Islet of Langerhans (tissue), 1 donor: ENCODE results near the gene HDDC2.

Experiments used
- FAIRE-seq: peaks from one replicate; lab custom pipeline; 2011; peaks lifted over from hg19 to GRCh38; lab: Jason Lieb, UNC

The HDDC2 gene, protein sequence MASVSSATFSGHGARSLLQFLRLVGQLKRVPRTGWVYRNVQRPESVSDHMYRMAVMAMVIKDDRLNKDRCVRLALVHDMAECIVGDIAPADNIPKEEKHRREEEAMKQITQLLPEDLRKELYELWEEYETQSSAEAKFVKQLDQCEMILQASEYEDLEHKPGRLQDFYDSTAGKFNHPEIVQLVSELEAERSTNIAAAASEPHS

DNA sequence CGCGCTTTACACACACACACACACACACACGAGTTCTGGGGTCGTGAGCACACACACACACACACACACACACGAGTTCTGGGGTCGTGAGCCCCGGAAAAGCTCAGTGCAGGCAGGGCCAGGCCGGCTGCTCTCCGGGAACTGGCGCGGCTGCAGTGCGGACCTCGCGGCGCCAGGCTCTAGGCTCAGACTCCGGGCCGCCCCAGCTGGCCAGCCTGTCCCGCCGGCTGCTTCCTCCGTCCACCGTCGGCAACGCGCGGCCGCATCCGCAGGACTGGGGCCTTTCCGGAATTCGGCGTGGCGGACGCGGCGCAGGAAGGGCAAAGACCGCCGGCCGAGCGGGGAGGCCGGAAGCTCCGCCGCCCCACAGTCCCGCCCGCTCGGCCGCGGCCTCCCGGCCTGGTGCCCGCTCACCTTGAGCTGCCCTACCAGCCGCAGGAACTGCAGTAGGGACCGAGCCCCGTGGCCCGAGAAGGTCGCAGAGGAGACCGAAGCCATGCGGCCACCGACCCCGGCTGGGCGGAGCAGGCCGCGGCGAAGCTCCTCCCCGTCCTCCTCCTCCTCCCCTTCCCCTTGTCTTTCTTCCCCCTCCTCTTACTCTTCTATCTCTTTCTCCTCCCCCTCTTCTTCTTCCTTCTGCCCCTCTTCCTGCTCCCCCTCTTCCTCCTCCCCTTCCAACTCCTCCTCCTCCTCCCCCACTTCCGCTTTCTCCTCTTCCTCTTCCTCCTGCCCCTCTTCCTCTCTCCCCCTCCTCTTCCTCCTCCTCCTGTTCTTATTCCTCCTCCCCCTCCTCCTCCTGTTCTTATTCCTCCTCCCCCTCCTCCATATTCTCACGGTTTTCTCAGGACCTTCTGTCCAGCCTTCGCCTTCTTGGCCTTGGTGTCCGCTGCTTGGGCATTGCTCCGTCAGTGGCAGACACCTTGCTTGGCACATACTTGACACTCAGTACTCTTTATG lies at the start of gene HDDC2:
HDDC2 (minus strand) TSS at position 533 of the 957 bp plus-strand sequence; CDS start at position 498, 35 bp downstream.
- FAIRE-seq: no peak

DNA sequence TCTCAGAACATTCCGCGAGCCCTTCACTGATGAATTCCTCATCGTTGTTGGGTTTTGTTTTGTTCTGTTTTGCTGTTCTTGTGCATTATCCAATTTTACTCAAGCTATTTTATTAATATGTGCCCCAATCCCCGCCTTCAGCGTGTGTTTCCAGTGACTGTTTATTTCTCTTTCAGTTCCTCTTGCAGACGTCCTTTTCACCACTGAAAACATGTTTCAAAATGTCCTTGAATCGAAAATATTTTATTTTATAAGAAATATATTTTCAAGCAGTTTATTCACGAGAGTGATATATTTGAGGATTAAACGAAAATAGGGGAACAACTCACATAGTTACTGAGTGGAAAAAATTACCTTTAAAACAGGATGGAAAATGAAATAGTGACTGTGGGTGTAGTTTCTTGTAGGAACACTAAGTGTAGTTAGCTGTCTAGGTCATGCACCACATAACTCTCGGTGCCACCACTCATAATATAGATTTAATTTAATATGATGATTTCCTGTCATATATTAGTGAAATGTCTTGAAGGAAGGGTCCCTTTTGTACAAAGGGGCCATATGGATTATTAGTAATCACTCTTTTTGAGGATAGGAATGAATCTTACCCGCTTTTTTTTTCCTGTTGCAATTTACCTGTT lies 45.3 kb upstream of the HDDC2 start:
- FAIRE-seq: no peak

DNA sequence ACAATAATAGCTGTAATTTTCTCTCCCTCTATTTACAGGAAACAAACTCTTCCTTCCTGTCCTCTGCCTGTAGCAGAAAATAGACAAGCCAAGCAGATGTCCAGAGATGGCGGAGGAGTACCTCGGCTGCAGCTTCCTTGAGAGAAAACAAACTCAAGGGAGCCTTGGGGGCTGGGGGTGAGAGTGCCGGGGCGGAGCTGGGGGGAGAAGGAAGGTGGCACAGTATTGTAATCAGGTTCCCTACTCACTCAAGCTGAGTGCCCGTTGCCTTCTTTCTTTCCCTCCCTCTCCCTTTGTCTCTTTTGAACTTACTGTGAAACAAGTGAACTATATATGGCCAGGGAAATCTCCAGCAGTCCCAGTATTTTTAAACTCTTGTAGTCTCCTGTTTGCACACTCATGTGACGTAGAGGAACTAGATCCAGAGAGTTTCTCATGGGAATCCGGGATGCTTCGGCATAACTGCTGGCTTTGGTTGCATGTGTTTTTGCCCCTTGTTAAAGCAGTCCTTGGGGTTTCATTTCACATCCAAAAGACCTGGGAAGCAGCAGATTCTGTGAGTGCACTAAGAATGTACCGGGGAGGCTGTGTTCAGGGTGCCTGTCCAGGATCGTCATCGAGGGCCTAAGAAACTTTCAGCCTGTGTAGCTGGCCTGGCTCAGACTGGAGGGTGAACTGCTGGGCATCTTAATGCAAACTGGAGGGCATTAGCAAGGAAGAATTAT lies 44.6 kb upstream of the HDDC2 start:
- FAIRE-seq: no peak

DNA sequence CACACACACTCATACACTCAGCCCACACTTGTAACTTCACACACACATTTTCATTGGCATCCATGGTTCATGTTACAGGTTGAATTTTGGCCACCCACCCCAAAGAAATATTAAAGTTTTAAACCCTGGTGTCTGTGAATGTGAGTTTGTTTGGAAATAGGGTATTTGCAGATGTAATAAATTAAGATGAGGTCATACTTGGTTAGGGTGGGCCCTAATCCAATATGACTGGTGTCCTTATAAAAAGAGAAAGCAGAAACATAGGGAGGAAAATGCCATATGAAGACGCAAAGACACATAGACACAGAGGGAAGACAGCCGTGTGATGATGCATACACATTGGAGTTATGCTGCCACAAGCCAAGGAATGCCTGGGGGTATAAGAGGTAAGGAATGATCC lies 39.7 kb upstream of the HDDC2 start:
- no peak for FAIRE-seq

DNA sequence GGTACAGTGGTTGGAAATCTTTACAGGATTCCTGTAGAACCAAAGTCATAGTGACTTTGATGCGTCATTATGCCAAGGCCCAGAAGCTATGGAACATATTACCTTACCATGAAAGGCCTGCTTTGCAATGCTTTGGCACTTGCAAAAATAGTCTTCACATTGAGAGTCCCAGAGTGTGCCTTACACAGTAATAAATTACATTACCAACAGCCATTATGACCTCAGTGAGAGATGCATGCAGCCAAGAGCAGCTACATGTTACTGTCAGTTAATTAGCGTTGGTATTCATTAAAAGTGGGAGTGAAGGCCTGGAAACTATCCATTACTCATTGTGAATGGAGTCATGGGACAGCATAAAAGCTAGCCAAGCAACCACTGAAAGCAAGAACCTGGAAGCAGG lies 39.2 kb upstream of the HDDC2 start:
- FAIRE-seq: no peak

DNA sequence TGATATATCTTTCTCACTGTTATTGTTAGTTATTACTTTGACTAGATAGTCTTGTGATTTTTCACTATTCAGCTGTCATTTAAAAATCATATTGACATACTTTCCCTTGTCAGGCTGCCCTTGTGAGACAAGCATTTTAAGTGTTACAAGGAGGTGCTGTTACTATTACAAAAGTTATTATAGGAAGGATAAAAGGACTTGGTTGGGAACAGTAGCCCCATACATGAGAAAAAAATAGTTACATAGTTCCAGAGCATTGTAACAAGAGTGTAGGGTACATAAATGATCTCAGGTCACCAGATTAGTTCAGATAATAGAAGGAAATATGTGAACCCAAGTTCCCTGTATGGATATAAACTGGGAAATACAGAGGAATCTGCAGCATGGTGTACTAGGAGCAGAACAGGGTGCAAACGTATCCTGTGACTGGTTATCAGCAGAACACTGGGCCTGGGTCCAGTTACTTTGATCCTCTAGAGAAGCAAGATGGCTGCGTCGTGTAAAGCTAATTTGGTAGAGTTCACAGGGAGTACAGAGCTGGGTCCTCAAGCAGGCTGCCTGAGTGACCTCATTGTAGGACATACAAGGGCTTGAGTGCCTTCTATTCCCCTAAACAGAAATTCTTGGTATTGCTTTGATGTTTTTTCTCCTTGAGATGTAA lies 38.5 kb upstream of the HDDC2 start:
- no peak for FAIRE-seq

DNA sequence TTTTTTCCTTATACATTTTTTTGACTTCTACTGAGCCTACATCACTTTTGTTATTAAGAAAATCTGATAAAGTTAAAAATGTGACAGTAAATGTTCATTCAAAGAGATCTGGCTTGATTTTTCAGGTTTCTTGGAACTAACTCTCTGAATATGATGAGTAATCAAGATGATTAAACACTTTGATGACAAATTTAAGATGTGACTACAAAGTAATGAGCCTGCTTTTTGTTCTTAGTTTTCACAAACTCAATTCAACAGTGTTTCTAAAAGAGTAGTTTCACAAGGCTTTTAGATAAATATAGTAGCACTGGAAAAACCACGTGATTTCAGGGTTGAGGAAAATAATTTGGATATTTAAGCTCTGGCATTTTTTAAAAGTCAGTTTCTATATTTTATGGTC lies 37.9 kb upstream of the HDDC2 start:
- FAIRE-seq: no peak

DNA sequence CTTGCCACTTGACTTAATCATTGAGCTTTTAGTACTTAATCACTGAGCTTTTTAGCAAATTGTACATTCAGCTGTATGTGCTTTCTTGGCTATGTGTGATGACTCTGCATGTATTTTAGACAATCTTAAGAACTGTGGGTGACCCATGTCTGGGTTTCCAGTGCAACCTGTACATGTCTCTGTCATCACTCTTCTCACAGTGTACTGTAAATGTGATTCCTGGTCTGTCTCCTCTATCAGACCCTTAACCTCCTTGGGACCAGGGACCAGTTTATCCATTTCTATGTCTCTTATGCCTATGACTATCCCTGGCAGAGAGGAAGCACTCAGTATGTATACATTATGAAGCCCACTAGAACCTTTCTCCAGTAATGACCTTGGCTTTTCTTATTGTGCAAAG lies 36.6 kb upstream of the HDDC2 start:
- FAIRE-seq: no peak

DNA sequence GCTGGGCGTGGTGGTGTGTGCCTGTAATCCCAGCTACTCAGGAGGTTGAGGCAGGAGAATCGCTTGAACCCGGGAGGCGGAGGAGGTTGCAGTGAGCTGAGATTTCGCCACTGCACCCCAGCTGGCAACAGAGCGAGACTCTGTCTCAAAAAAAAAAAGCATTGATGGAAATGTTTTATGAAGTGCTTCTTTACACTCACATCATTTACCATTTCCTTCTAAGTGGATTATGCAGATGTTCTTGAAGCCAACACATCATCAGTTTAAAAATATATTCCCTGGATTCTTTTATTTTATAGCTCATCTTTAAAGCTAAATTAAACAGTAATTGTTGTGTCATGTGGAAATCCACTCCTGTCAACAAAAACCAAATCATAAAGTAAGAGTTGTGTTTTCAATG lies 35.9 kb upstream of the HDDC2 start:
- no peak for FAIRE-seq

DNA sequence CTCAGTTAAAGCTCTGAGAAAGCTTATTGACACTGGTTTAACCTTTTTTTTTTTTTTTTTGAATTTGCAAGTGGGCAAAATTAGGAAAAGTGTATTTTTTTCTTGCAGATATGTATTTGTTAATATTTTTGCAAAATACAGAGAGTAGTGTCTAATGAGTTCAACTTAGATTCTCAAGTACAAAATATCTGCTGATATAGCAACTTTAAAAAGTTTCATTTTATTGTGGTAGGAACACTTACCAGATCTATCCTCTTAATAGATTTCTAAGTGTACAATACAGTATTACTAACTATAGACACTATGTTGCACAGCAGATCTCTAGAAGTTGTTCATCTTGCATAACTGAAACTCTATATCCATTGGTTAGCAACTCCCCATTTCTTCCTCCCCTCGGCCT lies 30.9 kb upstream of the HDDC2 start:
- no peak for FAIRE-seq

DNA sequence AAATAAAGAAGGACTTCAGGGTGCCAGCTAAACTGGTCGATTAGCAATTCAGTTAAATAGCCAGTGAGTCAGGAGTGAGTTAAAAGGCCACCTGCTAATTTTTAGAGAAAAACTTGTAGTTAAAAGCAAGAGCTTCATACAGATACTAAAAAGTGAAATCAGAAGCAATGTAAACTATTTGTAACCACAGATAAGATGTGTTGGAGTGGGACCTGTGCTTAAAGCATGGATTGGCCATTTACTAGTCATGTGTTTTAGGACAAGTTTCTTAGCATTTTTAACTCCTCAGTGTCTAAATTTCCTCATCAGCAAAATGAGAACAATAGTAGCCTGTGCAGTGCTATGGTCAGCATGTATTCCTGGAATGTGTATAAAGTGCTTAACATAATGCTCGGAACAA lies 23.8 kb upstream of the HDDC2 start:
- FAIRE-seq: no peak

DNA sequence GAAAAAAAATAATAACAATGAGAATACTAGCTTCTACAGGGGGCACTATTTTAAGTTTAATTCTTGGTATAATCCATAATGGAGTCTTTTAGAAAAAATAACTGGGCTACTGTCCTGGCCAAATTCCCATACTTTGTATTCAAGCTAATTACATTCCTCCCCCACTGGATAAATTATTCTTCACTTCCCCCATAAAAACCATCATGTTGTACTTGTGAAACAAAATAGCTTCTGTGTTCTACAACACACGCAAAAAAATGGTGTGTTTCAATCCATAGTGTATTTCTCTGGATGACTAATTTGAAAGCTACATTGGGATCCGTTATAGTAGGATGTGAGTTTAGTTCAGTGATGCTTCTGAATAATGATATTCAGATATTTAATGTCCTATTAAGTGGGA lies 21.6 kb upstream of the HDDC2 start:
- no peak for FAIRE-seq

DNA sequence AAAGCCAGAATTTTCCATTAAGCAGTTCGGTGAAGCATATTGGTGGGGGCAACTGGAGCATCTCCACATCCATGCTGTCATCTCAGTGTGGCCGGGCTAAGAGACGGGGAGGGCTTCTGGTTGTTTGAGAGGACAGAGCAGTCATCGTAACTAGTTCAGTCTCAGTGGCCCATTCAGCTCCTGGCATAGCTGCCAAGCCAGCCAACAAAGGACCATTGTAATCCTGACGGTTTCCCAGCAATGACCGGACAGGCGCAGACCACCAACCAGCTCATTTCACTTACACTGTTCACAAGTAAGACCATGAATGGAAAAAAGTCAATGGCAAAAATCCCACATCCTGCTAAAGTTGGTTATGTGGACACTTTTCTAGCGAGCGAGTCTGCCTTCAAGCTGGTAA lies 14.9 kb upstream of the HDDC2 start:
- no peak for FAIRE-seq

DNA sequence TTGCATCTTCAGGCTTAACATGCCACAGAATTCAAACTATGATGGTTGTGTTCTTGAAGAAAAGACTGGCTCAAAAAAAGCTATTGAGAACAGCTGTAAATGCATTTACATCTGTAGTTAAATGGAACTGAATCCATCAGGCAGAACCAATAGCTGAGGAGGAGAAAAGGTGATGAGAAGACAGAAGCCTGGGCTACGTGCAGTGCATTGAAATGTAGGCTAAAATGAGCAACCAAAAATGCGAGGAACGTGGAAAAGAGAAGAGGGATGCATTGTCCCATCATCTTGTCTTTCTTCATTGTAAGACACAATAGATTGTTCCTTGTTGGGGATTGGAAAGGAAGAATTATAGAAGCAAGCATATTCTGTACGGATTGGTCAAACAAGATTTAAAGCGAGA lies 13.8 kb upstream of the HDDC2 start:
- no peak for FAIRE-seq

DNA sequence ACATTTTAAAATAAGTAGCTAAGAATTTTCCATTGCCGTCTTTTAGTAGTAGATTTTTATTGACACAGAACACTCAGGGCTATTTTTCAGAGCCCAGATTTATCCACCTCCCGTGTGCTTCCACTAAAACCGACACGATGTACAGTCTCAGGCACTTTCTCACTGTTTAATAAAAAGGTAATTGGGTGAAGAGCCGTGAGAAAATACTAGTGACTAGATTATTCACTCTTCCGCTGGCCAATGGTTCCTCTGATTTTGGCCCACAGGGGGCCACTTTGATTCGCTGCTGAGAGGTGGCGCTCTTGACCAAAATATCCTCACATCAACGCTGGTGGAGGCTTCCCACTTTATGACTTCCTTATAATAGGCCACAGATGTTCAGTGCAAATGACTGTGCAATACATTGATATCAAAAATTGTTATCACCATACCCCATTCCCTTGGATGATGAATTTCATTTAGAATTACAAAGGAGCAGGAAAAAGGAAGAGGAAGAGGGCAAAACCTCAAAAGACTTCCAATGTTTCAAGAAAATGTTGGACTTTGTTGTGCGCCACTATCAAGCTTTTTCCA lies 12.3 kb upstream of the HDDC2 start:
- peak; percentile 81 for FAIRE-seq

DNA sequence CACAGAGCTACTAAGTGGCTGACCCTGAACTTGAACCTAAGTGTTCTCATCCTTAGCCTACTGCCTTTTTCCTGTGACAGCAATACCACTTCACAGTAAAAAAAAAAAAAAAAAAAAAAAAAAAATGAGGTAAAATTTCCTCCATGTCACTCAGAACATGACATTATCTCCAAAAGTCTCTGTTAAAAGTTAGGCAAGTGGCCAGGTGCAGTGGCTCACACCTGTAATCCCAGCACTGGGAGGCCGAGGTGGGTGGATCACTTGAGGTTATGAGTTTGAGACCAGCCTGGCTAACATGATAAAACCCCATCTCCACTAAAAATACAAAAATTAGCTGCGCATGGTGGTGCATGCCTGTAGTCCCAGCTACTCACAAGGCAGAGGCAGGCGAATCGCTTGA lies 11.2 kb upstream of the HDDC2 start:
- FAIRE-seq: no peak

DNA sequence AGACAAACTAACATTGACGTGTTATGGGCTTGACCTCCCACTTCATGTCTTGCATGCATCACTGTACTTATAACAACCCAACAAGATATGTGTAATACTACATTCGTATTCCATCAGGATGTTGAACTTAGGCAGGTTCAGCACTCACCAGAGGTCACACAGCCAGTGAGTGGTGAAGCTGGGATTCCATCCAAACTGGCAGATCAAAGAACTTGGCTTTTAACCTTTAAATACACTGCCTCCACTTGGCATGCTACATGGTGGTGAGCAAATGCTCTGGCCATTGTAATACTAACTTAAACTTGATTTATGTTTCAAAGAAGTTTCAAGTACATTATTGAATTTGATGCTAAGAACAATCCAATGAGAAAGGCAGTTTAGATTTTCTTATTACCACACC lies 10.7 kb upstream of the HDDC2 start:
- FAIRE-seq: no peak

DNA sequence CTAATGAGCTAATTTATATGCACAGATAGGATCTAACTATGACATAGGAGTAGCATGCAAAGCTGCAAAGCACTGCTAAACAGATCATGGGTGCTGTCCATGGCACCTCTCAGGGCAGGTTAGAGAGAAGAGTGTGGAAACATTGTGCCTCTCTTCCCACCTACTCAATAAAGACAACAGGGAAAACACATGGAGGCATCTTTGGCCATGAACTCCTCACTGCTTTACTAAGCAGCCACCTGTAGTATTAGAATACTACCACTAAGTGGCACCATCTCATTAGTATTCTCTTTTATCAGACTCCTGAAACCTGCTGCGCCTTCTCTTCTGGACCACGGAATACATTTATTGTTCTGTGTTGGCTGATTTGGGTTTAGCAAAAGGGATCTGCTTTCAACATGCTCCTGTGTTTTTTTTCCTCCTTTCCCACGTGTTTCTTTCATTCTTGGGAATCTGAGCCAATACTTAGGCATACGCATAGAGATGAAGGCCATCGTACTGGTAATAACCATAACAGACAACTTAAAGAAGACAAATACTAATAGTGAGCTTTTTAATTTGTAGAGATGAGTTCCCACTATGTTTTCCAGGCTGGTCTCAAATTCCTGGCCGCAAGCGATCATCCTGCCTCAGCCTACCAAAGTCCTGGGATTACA lies 9.4 kb upstream of the HDDC2 start:
- FAIRE-seq: peak; percentile 45

DNA sequence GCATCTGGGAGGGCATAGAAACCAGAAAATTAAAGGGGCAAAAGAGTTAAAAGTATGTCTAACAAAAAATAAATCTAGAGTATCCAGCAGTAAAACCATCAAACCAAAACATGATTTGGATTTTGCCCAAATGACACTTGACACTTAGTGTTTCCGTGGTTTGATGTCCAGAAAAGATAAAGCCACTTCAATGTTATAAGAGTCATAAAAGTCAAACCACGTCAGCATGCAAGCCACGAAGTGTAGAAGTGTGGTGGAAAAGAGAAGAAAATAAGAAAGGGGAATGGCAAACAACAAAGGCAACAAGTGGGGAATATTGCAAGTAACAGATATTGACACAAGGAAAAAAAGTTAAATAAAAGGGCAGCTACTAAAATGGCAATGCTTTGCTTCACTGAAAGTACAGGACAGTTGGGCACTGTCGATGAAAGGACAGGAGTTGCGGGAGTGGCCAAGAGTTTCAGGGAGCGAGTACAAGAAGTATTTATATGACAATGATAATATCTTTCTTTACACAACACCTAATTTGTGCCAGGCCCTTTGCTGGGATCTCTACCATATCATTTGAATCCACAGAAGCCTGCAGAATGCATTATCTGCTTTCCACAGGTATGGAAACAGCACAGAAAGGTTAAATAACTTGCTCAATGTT lies 6.3 kb upstream of the HDDC2 start:
- FAIRE-seq: no peak

DNA sequence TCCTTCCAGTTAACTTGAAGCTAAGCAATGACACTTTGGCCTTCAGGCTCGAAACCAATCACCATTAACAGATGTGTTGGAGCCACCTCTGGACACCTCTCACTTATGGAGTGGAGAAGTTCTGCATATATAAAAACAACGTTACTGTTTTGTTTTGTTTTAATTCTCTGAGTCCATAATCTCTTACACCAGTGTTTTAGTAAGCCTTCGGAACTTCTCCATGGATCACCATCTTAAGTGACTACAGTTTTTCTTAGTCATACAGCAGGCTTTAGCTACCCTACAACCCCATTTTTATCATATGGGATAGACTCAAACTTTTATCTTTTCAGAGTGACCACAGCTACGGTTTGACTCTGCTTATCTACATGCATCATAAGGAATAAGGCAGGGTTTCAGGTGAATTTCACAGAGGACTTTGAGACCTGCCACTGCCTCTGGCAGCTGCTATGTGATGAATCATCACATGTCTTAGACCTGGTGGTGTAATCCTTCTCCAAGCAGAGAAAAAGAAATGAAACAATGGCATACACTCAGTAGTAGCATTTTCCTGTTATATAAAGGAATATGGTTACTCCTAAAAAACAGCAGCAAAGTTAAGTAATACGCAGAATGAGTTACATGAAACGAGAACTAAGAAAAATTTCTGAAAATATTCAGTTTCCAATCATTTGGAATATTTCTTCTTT lies 5.5 kb upstream of the HDDC2 start:
- FAIRE-seq: no peak
